Measurements from ENCODE around the gene CLP1. TPM values are rescaled to one million over a fixed set of nuclear protein-coding genes. Genes with fewer than 3 reads are reported as not detected.
"Not testable (repeated sequence)": the region's sequence is repeated elsewhere in the genome, so short reads cannot be mapped to it uniquely, and the experiment has no call there.

CLP1 gene
- total RNA-seq, 2 experiments from 2014 or later, result 16.2 to 16.9 TPM

- H3K4me3 Mint-ChIP-seq, result peak within 1 kb of the TSS; percentile 64
- TF ChIP-seq CTCF (IDR thresholded peaks at IDR 0.05), result no peak
- H3K36me3 Mint-ChIP-seq (ENCODE audit: low read depth), result no peaks in the 10 kb centered on the region
- DNase-seq, result peak; percentile 78
- H3K27ac Mint-ChIP-seq, result peak within 1 kb of the TSS; percentile 67
- ChIA-PET POLR2A (interaction anchor here (0.6 to 1.5 kb wide), 4 partner anchors 8 to 928 kb away, joined by 3 to 8 read pairs (median 3); no protein-coding TSS in a partner anchor), CTCF (interaction anchor here (1.0 to 11.7 kb wide), 6 partner anchors 10 to 156 kb away, joined by 3 to 346 read pairs (median 6); partner anchors contain the start of gene UBE2L6)
- H3K4me1 Mint-ChIP-seq (ENCODE audit: low read depth), result peaks cover 43% of the 10 kb centered on the region
- H3K27me3 Mint-ChIP-seq, result peaks cover 37% of the 10 kb centered on the region
- peak; percentile 80 for ATAC-seq
- no peaks in the 10 kb centered on the region for H3K9me3 Mint-ChIP-seq
- intact Hi-C loops (cut with micrococcal nuclease), result no loop called here
Observed at GRCh38 chr11:57649826-57650738, 7.5 kb upstream of the CLP1 start, which contains the start of gene YPEL4. TSS of gene YPEL4 (minus strand) at chr11:57649912. CDS start at chr11:57647107, 2,805 bp downstream.

GRCh38 chr11:57650739-57651090 lies 6.8 kb upstream of the CLP1 start:
- DNase-seq, result no peak
- no peaks in the 10 kb centered on the region for H3K36me3 Mint-ChIP-seq (ENCODE audit: low read depth)
- CTCF ChIA-PET, result interaction anchor here (1.4 kb wide), 1 partner anchor 150 kb away, joined by 3 read pairs; no protein-coding TSS in a partner anchor
- peaks cover 32% of the 10 kb centered on the region for H3K27me3 Mint-ChIP-seq
- TF ChIP-seq CTCF (IDR thresholded peaks at IDR 0.05), result no peak
- no peak overlapping the region for H3K27ac Mint-ChIP-seq
- H3K9me3 Mint-ChIP-seq, result no peaks in the 10 kb centered on the region
- ATAC-seq, result no peak
- no peak overlapping the region for H3K4me3 Mint-ChIP-seq
- intact Hi-C loops (cut with micrococcal nuclease), result no loop called here
- H3K4me1 Mint-ChIP-seq (ENCODE audit: low read depth), result peaks cover 43% of the 10 kb centered on the region
- POLR2A ChIA-PET, result no interaction called here

GRCh38 chr11:57651408-57651807 lies 6.2 kb upstream of the CLP1 start:
- no peak overlapping the region for H3K27ac Mint-ChIP-seq
- H3K4me3 Mint-ChIP-seq, result no peak overlapping the region
- CTCF ChIA-PET, result interaction anchor here (0.8 to 1.6 kb wide), 3 partner anchors 11 to 149 kb away, joined by 3 to 12 read pairs (median 3); partner anchors contain the start of gene UBE2L6
- POLR2A ChIA-PET, result interaction anchor here (0.8 kb wide), 1 partner anchor 90 kb away, joined by 3 read pairs; the partner anchor contains the start of gene SELENOH
- intact Hi-C loops (cut with micrococcal nuclease), result no loop called here
- DNase-seq (no peak), ATAC-seq (no peak)
- no peaks in the 10 kb centered on the region for H3K9me3 Mint-ChIP-seq
- H3K4me1 Mint-ChIP-seq (ENCODE audit: low read depth), result peaks cover 38% of the 10 kb centered on the region
- no peak for TF ChIP-seq CTCF (IDR thresholded peaks at IDR 0.05)
- H3K36me3 Mint-ChIP-seq (ENCODE audit: low read depth), result no peaks in the 10 kb centered on the region
- H3K27me3 Mint-ChIP-seq, result peaks cover 25% of the 10 kb centered on the region

GRCh38 chr11:57652230-57652629 lies 5.3 kb upstream of the CLP1 start:
- ATAC-seq; H3K9me3 Mint-ChIP-seq; intact Hi-C loops (cut with micrococcal nuclease); H3K36me3 Mint-ChIP-seq (ENCODE audit: low read depth): not testable (repeated sequence)
- DNase-seq, result peak; percentile 56
- Mint-ChIP-seq H3K4me3 (peak overlapping the region; percentile 40), H3K27ac (peak overlapping the region; percentile 69), H3K4me1 (ENCODE audit: low read depth) (peaks cover 35% of the 10 kb centered on the region), H3K27me3 (peaks cover 17% of the 10 kb centered on the region)
- ChIA-PET CTCF (interaction anchor here (1.2 to 1.6 kb wide), 2 partner anchors 8 to 12 kb away, joined by 4 to 12 read pairs; no protein-coding TSS in a partner anchor), POLR2A (interaction anchor here (0.8 to 1.5 kb wide), 2 partner anchors 84 to 89 kb away, joined by 3 read pairs; partner anchors contain the start of genes SELENOH and UBE2L6)

GRCh38 chr11:57652662-57653061 lies 4.9 kb upstream of the CLP1 start:
- Mint-ChIP-seq H3K4me1 (ENCODE audit: low read depth) (peaks cover 35% of the 10 kb centered on the region), H3K27ac (peak overlapping the region; percentile 69), H3K4me3 (peak overlapping the region; percentile 40), H3K36me3 (ENCODE audit: low read depth) (peaks cover 2% of the 10 kb centered on the region), H3K9me3 (no peaks in the 10 kb centered on the region), H3K27me3 (peaks cover 13% of the 10 kb centered on the region)
- intact Hi-C loops (cut with micrococcal nuclease), result no loop called here
- TF ChIP-seq CTCF (IDR thresholded peaks at IDR 0.05), result no peak
- ATAC-seq, result no peak
- CTCF ChIA-PET, result interaction anchor here (1.2 to 3.1 kb wide), 4 partner anchors 8 to 85 kb away, joined by 3 to 12 read pairs (median 8); partner anchors contain the start of gene UBE2L6
- no peak for DNase-seq
- POLR2A ChIA-PET, result interaction anchor here (1.5 kb wide), 1 partner anchor 85 kb away, joined by 3 read pairs; the partner anchor contains the start of gene UBE2L6

Measured in activated CD8-positive, alpha-beta T cell treated with anti-CD3 and anti-CD28 coated beads for 36 hours (primary cell).